ENCODE measurements around the gene NID1.

NID1 gene, protein sequence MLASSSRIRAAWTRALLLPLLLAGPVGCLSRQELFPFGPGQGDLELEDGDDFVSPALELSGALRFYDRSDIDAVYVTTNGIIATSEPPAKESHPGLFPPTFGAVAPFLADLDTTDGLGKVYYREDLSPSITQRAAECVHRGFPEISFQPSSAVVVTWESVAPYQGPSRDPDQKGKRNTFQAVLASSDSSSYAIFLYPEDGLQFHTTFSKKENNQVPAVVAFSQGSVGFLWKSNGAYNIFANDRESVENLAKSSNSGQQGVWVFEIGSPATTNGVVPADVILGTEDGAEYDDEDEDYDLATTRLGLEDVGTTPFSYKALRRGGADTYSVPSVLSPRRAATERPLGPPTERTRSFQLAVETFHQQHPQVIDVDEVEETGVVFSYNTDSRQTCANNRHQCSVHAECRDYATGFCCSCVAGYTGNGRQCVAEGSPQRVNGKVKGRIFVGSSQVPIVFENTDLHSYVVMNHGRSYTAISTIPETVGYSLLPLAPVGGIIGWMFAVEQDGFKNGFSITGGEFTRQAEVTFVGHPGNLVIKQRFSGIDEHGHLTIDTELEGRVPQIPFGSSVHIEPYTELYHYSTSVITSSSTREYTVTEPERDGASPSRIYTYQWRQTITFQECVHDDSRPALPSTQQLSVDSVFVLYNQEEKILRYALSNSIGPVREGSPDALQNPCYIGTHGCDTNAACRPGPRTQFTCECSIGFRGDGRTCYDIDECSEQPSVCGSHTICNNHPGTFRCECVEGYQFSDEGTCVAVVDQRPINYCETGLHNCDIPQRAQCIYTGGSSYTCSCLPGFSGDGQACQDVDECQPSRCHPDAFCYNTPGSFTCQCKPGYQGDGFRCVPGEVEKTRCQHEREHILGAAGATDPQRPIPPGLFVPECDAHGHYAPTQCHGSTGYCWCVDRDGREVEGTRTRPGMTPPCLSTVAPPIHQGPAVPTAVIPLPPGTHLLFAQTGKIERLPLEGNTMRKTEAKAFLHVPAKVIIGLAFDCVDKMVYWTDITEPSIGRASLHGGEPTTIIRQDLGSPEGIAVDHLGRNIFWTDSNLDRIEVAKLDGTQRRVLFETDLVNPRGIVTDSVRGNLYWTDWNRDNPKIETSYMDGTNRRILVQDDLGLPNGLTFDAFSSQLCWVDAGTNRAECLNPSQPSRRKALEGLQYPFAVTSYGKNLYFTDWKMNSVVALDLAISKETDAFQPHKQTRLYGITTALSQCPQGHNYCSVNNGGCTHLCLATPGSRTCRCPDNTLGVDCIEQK

DNA sequence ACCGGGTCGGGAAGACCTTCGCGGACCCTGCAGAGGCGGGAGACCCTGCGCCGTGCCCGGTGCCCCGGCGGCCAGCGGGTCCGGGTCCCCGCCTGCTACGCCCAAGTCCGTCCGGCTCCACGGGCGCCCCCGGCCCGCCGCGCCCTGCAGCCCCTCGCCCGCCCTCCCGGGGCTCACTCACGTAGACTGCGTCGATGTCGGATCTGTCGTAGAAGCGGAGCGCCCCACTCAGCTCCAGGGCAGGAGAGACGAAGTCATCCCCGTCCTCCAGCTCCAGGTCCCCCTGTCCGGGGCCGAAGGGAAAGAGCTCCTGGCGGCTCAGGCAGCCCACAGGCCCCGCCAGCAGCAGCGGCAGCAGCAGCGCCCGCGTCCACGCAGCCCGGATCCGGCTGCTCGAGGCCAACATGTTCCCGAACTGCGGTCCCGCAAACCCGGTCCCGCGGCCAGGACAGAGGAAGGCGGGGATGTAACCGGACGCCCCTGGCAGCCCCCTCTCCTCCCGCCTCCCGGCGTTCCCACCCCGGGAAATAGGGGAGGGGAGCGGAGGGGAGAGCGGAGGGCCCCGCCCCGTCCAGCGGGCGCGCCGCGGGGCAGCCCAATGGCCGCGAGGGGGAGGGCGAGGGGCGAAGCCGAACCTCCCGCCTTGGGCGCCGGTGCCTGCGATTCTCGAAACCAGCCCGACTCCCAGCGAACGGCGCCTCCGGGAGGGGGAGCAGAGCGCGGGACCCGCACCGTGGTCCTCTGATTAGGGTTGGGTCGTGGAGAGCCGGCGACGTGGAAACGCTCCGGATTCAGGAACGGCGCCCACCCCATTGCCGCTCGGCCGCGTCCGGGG is at the start of gene NID1:
Gene NID1 (minus strand): TSS at position 417 of the 835 bp plus-strand sequence. CDS start 11 bp downstream, at position 406.
- Mint-ChIP-seq H3K27me3 (ENCODE audit: low read depth) (no peaks in the 10 kb centered on the region), H3K4me1 (peaks cover 40% of the 10 kb centered on the region), H3K27ac (peak within 1 kb of the TSS; percentile 94 to 97 (median 97)), H3K4me3 (peak within 1 kb of the TSS; percentile 87 to 93 (median 92)), H3K36me3 (ENCODE audit: low read depth) (peaks cover 11% of the 10 kb centered on the region), H3K9me3 (no peaks in the 10 kb centered on the region)
- TF ChIP-seq, protein P1, sequence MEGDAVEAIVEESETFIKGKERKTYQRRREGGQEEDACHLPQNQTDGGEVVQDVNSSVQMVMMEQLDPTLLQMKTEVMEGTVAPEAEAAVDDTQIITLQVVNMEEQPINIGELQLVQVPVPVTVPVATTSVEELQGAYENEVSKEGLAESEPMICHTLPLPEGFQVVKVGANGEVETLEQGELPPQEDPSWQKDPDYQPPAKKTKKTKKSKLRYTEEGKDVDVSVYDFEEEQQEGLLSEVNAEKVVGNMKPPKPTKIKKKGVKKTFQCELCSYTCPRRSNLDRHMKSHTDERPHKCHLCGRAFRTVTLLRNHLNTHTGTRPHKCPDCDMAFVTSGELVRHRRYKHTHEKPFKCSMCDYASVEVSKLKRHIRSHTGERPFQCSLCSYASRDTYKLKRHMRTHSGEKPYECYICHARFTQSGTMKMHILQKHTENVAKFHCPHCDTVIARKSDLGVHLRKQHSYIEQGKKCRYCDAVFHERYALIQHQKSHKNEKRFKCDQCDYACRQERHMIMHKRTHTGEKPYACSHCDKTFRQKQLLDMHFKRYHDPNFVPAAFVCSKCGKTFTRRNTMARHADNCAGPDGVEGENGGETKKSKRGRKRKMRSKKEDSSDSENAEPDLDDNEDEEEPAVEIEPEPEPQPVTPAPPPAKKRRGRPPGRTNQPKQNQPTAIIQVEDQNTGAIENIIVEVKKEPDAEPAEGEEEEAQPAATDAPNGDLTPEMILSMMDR (IDR thresholded peaks at IDR 0.05; ENCODE audit: unreplicated experiment in 3 of 3) = peak in 2 of 3 experiments; percentile 19 to 26

DNA sequence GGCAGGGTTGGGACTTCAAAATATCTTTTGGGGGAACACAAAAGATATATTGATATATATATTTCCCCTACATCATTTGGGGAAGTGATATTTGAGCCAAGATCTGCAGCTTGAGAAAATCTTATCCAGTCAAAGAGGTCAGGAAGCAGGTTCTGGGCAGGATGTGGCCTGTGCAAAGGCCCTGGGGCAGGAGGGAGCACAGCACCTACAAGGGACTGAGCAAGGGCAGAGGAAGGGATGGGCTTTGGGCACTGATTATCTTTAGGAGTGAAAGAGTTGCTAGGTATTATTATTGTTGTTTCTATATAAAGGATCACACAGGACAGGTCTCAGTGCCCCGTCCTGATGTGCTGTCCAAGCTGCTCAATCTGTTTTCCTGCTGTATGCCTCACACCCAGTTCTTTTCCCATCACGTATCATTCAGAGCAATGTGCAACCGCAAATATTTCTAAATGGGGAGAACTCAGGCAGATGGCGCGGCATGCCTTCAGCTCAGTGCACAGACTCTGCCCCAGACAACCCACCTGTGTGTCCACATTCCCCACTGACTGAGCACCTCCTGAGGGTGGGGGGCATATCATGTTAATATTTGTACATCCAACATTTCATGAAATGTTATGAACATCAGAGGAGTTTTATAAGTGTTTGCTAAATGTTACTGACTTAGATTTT is 49.3 kb upstream of the NID1 start:
- Mint-ChIP-seq H3K4me3 (no peak overlapping the region), H3K27me3 (ENCODE audit: low read depth) (peaks cover 9% of the 10 kb centered on the region), H3K4me1 (no peaks in the 10 kb centered on the region), H3K27ac (no peak overlapping the region), H3K9me3 (no peaks in the 10 kb centered on the region), H3K36me3 (ENCODE audit: low read depth) (no peaks in the 10 kb centered on the region)
- TF ChIP-seq, protein P1 (IDR thresholded peaks at IDR 0.05; ENCODE audit: unreplicated experiment in 3 of 3) = no peak

DNA sequence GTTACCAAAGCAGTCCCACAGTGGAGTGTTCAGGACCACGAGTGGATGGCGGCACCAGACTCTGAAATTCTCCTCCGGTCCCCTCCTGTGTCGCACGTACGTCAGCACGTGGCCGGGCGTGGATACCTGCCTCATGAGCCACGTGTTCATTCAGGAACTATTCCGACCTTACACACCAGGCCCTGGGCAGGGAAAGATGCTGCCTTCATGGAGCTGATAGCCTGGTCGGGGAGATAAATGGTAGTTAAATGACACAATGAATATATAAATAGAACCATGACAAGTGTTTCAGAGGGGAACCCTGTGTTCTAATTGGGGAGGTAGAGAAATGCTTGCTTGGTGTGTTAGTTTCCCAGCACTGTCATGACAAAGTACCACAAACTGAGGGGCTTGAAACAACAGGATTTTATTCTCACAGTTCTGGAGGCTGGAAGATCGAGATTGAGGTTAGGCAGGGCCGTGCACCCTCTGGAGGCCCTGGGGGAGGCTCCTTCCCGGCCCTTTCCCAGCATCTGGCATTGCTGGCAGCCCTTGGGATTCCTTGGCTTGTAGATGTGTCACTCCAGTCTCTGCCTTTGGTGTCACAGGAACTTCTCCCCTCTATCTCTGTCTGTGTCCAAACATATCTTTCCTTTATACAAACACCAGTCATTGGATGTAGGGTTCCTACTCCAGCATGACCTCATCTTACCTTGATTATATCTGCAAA is 48.6 kb upstream of the NID1 start:
- TF ChIP-seq, protein P1 (IDR thresholded peaks at IDR 0.05; ENCODE audit: unreplicated experiment in 3 of 3) = no peak
- H3K27me3 Mint-ChIP-seq (ENCODE audit: low read depth) = peaks cover 9% of the 10 kb centered on the region
- H3K9me3 Mint-ChIP-seq = no peaks in the 10 kb centered on the region
- H3K27ac Mint-ChIP-seq = no peak overlapping the region
- no peak overlapping the region for H3K4me3 Mint-ChIP-seq
- no peaks in the 10 kb centered on the region for H3K36me3 Mint-ChIP-seq (ENCODE audit: low read depth)
- no peaks in the 10 kb centered on the region for H3K4me1 Mint-ChIP-seq

DNA sequence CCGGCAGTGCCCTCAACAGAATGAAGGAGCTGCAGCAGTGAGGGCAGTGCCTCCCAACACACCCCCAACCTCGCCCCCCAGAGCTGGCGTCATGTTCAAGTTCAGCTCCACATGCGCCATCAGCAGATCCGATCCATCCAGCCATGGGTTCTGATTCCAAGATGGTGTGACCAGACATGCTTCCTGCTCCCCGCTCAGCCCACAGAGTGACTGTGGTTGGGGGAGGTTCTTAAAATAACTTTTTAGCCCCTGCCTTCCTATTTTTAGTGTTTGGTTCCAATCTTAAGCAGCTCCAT is 47.4 kb upstream of the NID1 start:
- Mint-ChIP-seq H3K27me3 (ENCODE audit: low read depth) (peaks cover 9% of the 10 kb centered on the region), H3K4me3 (no peak overlapping the region), H3K27ac (no peak overlapping the region), H3K36me3 (ENCODE audit: low read depth) (no peaks in the 10 kb centered on the region), H3K9me3 (no peaks in the 10 kb centered on the region), H3K4me1 (no peaks in the 10 kb centered on the region)
- TF ChIP-seq, protein P1 (IDR thresholded peaks at IDR 0.05; ENCODE audit: unreplicated experiment in 3 of 3) = no peak

Measured in nephron (organoid).